Activated CD8-positive, alpha-beta T cell treated with anti-CD3 and anti-CD28 coated beads, Interleukin-2, amount 10 ng/mL, durations not matched to agents 7 days and 5 days (primary cell): Measurements from ENCODE around the gene BLOC1S4. TPM values are rescaled to one million over a fixed set of nuclear protein-coding genes. Genes with fewer than 3 reads are reported as not detected.
"Not testable (repeated sequence)": the region's sequence is repeated elsewhere in the genome, so short reads cannot be mapped to it uniquely, and the experiment has no call there.

Source experiments
- ATAC-seq: fragments of 150-1000 bp; cut with Tn5 transposase; one replicate; pipeline ENCODE4 v1.10.0; 2021; ENCODE audit warnings: moderate library complexity
- CTCF ChIA-PET: fragments of 350-600 bp; sonication (Branson Sonifier 250); formaldehyde crosslinking; loops from one replicate; lab custom pipeline; 2021; ENCODE audit warnings: antibody characterized with exemption; lab: Charles Lee
- POLR2A ChIA-PET: fragments of 350-600 bp; sonication (Branson Sonifier 250); formaldehyde crosslinking; loops from one replicate; lab custom pipeline; 2021; ENCODE audit warnings: antibody characterized with exemption; lab: Charles Lee
- DNase-seq: peaks from one replicate; pipeline ENCODE4 v3.0.0-alpha.2; 2020
- H3K27ac Mint-ChIP-seq: one replicate; pipeline ENCODE4 v1.8.0; 2021; ENCODE audit warnings: mild to moderate bottlenecking, mixed read lengths
- H3K27me3 Mint-ChIP-seq: one replicate; pipeline ENCODE4 v1.8.0; 2021; ENCODE audit warnings: low read depth, mixed read lengths
- H3K36me3 Mint-ChIP-seq: one replicate; pipeline ENCODE4 v1.8.0; 2021; ENCODE audit warnings: low read depth, mixed read lengths
- H3K4me1 Mint-ChIP-seq: one replicate; pipeline ENCODE4 v1.8.0; 2021; ENCODE audit warnings: low read depth, mixed read lengths
- H3K4me3 Mint-ChIP-seq: one replicate; pipeline ENCODE4 v1.8.0; 2021; ENCODE audit warnings: mild to moderate bottlenecking, mixed read lengths
- H3K9me3 Mint-ChIP-seq: one replicate; pipeline ENCODE4 v1.8.0; 2022; ENCODE audit warnings: mixed read lengths; ENCODE audit not compliant: insufficient read depth
- total RNA-seq, 2 experiments: library from RNA; stranded (reverse); gene quantifications; one replicate each; pipeline ENCODE4 v1.2.3, GENCODE V29; 2021

BLOC1S4 gene
- total RNA-seq, 2 experiments from 2014 or later, result 19.6 to 21.5 TPM

- ATAC-seq, result no peak
- no peak overlapping the region for H3K4me3 Mint-ChIP-seq
- no peaks in the 10 kb centered on the region for H3K9me3 Mint-ChIP-seq
- POLR2A ChIA-PET, result no interaction called here
- peaks cover 15% of the 10 kb centered on the region for H3K4me1 Mint-ChIP-seq
- H3K27me3 Mint-ChIP-seq, result no peaks in the 10 kb centered on the region
- no peak overlapping the region for H3K27ac Mint-ChIP-seq
- DNase-seq, result no peak
- CTCF ChIA-PET, result interaction anchor here (0.8 kb wide), 1 partner anchor 29 kb away, joined by 3 read pairs; no protein-coding TSS in a partner anchor
- H3K36me3 Mint-ChIP-seq, result no peaks in the 10 kb centered on the region
These were observed 39.2 kb downstream of the BLOC1S4 start for GRCh38 chr4:6755088-6755753.

GRCh38 chr4:6756345-6756744 is 40.4 kb downstream of the BLOC1S4 start:
- peaks cover 11% of the 10 kb centered on the region for H3K4me1 Mint-ChIP-seq
- H3K36me3 Mint-ChIP-seq, H3K4me3 Mint-ChIP-seq, H3K27me3 Mint-ChIP-seq, ATAC-seq, H3K9me3 Mint-ChIP-seq, H3K27ac Mint-ChIP-seq, DNase-seq: not testable (repeated sequence)
- ChIA-PET POLR2A (interaction anchor here (0.6 kb wide), 1 partner anchor 206 kb away, joined by 3 read pairs; no protein-coding TSS in a partner anchor), CTCF (interaction anchor here (0.6 kb wide), 1 partner anchor 40 kb away, joined by 3 read pairs; no protein-coding TSS in a partner anchor)

GRCh38 chr4:6758728-6759127 is 42.8 kb downstream of the BLOC1S4 start:
- POLR2A ChIA-PET, result no interaction called here
- DNase-seq, result no peak
- Mint-ChIP-seq H3K4me1 (peaks cover 10% of the 10 kb centered on the region), H3K36me3 (no peaks in the 10 kb centered on the region), H3K4me3 (no peak overlapping the region), H3K27ac (no peak overlapping the region), H3K9me3 (no peaks in the 10 kb centered on the region), H3K27me3 (no peaks in the 10 kb centered on the region)
- CTCF ChIA-PET, result interaction anchor here (1.0 to 2.0 kb wide), 3 partner anchors 16 to 115 kb away, joined by 3 to 7 read pairs (median 3); no protein-coding TSS in a partner anchor
- ATAC-seq, result no peak

- POLR2A ChIA-PET, result no interaction called here
- CTCF ChIA-PET, result interaction anchor here (1.4 kb wide), 1 partner anchor 36 kb away, joined by 3 read pairs; no protein-coding TSS in a partner anchor
- H3K9me3 Mint-ChIP-seq, result no peaks in the 10 kb centered on the region
These were observed 44.9 kb downstream of the BLOC1S4 start for GRCh38 chr4:6760865-6761264.

GRCh38 chr4:6761649-6762615 is 46.0 kb downstream of the BLOC1S4 start:
- ChIA-PET CTCF (interaction anchor here (1.3 to 1.4 kb wide), 2 partner anchors 35 to 87 kb away, joined by 3 read pairs; no protein-coding TSS in a partner anchor), POLR2A (no interaction called here)
- H3K4me1 Mint-ChIP-seq, result peaks cover 15% of the 10 kb centered on the region
- ATAC-seq (peak; percentile 74), DNase-seq (peak; percentile 48)
- peak overlapping the region; percentile 44 for H3K4me3 Mint-ChIP-seq
- H3K27ac Mint-ChIP-seq, result peak overlapping the region; percentile 20
- H3K27me3 Mint-ChIP-seq, result peaks cover 2% of the 10 kb centered on the region
- no peaks in the 10 kb centered on the region for H3K36me3 Mint-ChIP-seq
- no peaks in the 10 kb centered on the region for H3K9me3 Mint-ChIP-seq

More at GRCh38 chr4:6760865-6761264, 44.9 kb downstream of the BLOC1S4 start:
- no peaks in the 10 kb centered on the region for H3K36me3 Mint-ChIP-seq
- no peak for DNase-seq
- H3K27ac Mint-ChIP-seq, result no peak overlapping the region
- H3K4me3 Mint-ChIP-seq, result no peak overlapping the region
- no peak for ATAC-seq
- peaks cover 2% of the 10 kb centered on the region for H3K27me3 Mint-ChIP-seq
- H3K4me1 Mint-ChIP-seq, result peaks cover 10% of the 10 kb centered on the region

GRCh38 chr4:6763330-6763851 is 47.4 kb downstream of the BLOC1S4 start:
- Mint-ChIP-seq H3K4me1 (peaks cover 16% of the 10 kb centered on the region), H3K36me3 (no peaks in the 10 kb centered on the region), H3K4me3 (no peak overlapping the region), H3K9me3 (no peaks in the 10 kb centered on the region), H3K27me3 (peaks cover 2% of the 10 kb centered on the region), H3K27ac (no peak overlapping the region)
- POLR2A ChIA-PET, result interaction anchor here (0.6 kb wide), 1 partner anchor 307 kb away, joined by 4 read pairs; no protein-coding TSS in a partner anchor
- CTCF ChIA-PET, result no interaction called here
- ATAC-seq, result no peak
- DNase-seq, result no peak

GRCh38 chr4:6764976-6765620 is 49.1 kb downstream of the BLOC1S4 start:
- Mint-ChIP-seq H3K27me3 (peaks cover 2% of the 10 kb centered on the region), H3K4me1 (peaks cover 31% of the 10 kb centered on the region), H3K27ac (no peak overlapping the region), H3K36me3 (no peaks in the 10 kb centered on the region), H3K9me3 (no peaks in the 10 kb centered on the region), H3K4me3 (no peak overlapping the region)
- ChIA-PET CTCF (no interaction called here), POLR2A (no interaction called here)
- ATAC-seq (no peak), DNase-seq (no peak)

- no peak overlapping the region for H3K27ac Mint-ChIP-seq
- H3K27me3 Mint-ChIP-seq, result peaks cover 2% of the 10 kb centered on the region
- ChIA-PET CTCF (interaction anchor here (1.0 kb wide), 1 partner anchor 108 kb away, joined by 4 read pairs; no protein-coding TSS in a partner anchor), POLR2A (interaction anchor here (1.0 kb wide), 1 partner anchor 18 kb away, joined by 3 read pairs; no protein-coding TSS in a partner anchor)
- peaks cover 31% of the 10 kb centered on the region for H3K4me1 Mint-ChIP-seq
- ATAC-seq (no peak), DNase-seq (no peak)
- no peak overlapping the region for H3K4me3 Mint-ChIP-seq
- no peaks in the 10 kb centered on the region for H3K9me3 Mint-ChIP-seq
- no peaks in the 10 kb centered on the region for H3K36me3 Mint-ChIP-seq
These were observed 49.7 kb downstream of the BLOC1S4 start for GRCh38 chr4:6765703-6766102.

Other genes starting within 250 kb of the BLOC1S4 start
- gene PPP2R2C, start 243.6 kb upstream of the BLOC1S4 start, total RNA-seq, result not detected
- gene MAN2B2, start 141.0 kb upstream of the BLOC1S4 start, total RNA-seq, result 10 to 100 TPM; 27.6 to 29.1 TPM
- 100 to 1,000 TPM; 105 TPM for gene MRFAP1, start 75.5 kb upstream of the BLOC1S4 start, total RNA-seq
- gene S100P, start 22.3 kb upstream of the BLOC1S4 start, total RNA-seq, result 1 to 10 TPM; 8.3 to 8.5 TPM
- gene MRFAP1L1, start 6.3 kb upstream of the BLOC1S4 start, total RNA-seq, result 10 to 100 TPM; 65.5 to 67.4 TPM
- 10 to 100 TPM; 18.4 to 19.5 TPM for gene KIAA0232, start 66.6 kb downstream of the BLOC1S4 start, total RNA-seq
- gene TBC1D14, start 193.7 kb downstream of the BLOC1S4 start, total RNA-seq, result 10 to 100 TPM; 39.4 to 39.8 TPM